SK-N-MC (cell line): ENCODE data around the gene DLX1.

Experiments
- DNase-seq: peaks from one replicate; pipeline ENCODE4 v3.0.0-alpha.2; 2011; ENCODE audit warnings: low read depth, low spot score
- H3K27ac ChIP-seq: fragments of 200-600 bp; sonication (generic); 2 replicates; pipeline ENCODE4 v1.5.1; 2016; ENCODE audit warnings: mixed run types
- H3K36me3 ChIP-seq: fragments of 200-600 bp; sonication (generic); 2 replicates; pipeline ENCODE4 v1.6.1; 2017; ENCODE audit warnings: antibody characterized with exemption, low read length, mixed read lengths; ENCODE audit not compliant: insufficient read depth
- H3K4me3 ChIP-seq: fragments of 200-600 bp; sonication (generic); 2 replicates; pipeline ENCODE4 v1.5.1; 2016
- H3K9ac ChIP-seq: fragments of 200-600 bp; sonication (generic); 2 replicates; pipeline ENCODE4 v1.8.0; 2017; ENCODE audit warnings: mixed run types, mixed read lengths; ENCODE audit not compliant: insufficient read length
- H3K9me3 ChIP-seq: fragments of 200-600 bp; sonication (generic); 2 replicates; pipeline ENCODE4 v1.6.1; 2017; ENCODE audit warnings: low read depth, mild to moderate bottlenecking, antibody characterized with exemption, low read length, moderate library complexity, mixed read lengths
- EZH2 ChIP-seq: fragments of 200-600 bp; sonication (generic); IDR thresholded peaks from one replicate; pipeline ENCODE4 v1.6.1; 2017; ENCODE audit warnings: antibody characterized with exemption
- FOXP2 ChIP-seq: optimal IDR thresholded peaks from 2 replicates; pipeline ENCODE3; 2011; ENCODE audit warnings: mild to moderate bottlenecking, moderate library complexity; ENCODE audit not compliant: insufficient read depth; ENCODE audit errors: extremely low read length, control extremely low read depth
- POLR2AphosphoS5 ChIP-seq: IDR thresholded peaks from 2 replicates; pipeline ENCODE4 v1.6.1; 2012; ENCODE audit warnings: mild to moderate bottlenecking, low read depth, low read length, borderline replicate concordance

The DLX1 gene

DNA sequence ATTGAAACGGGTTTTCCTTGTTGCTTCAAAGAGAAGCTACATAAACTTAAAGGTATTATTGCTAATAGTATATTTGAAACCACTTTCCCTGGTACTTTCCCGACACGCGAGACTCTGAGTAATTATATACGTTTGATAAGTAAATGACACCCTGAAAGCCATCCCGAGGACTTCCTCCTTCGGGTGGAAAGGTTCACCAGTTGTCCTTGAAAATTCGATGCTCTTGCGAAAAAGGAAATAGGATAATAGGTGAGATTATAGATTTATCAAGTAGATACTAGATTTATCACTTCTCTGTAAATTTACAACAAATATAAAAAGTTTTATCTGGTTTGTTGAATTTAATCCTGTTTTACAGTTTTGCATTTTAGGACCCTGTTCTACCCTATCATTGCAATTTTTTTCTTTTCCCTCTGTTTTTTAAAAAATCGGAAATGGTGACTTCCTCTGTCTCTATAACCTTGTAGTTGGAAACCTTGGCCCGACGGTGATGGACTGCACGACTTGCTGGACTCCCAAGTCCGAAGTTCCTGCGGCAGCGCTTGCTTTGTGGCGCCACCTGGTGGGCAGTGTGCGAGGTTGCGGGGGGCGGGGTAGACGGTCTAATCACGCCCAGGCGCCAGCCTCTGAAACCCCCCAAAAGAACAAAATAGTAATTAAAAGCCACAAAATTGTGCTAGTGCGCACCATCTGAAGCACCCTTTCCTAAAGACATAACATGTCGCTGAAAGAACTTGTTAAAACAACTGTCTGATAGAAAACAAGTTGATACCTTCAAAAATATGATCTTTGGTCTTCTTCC lies 18.4 kb downstream of the DLX1 start:
- Histone ChIP-seq H3K36me3 (no peaks in the 10 kb centered on the region), H3K27ac (peak overlapping the region; percentile 40; the same call in 1 of the 2 replicates), H3K4me3 (peak overlapping the region; percentile 80), H3K9ac (no peak overlapping the region), H3K9me3 (no peaks in the 10 kb centered on the region)
- TF ChIP-seq POLR2AphosphoS5 = no peak
- TF ChIP-seq FOXP2 = no peak
- TF ChIP-seq EZH2 = no peak
- DNase-seq = no peak

- H3K4me3 ChIP-seq = no peak overlapping the region
These were observed 20.3 kb downstream of the DLX1 start for GRCh38 chr2:172105471-172106107.

GRCh38 chr2:172106108-172106961 lies 21.0 kb downstream of the DLX1 start:
- no peak overlapping the region for H3K9ac ChIP-seq
- no peak overlapping the region for H3K4me3 ChIP-seq
- no peak overlapping the region for H3K27ac ChIP-seq

More at GRCh38 chr2:172105471-172106107, 20.3 kb downstream of the DLX1 start:
- H3K27ac ChIP-seq = no peak overlapping the region
- H3K9me3 ChIP-seq = no peaks in the 10 kb centered on the region
- no peak for DNase-seq
- H3K9ac ChIP-seq = no peak overlapping the region
- TF ChIP-seq FOXP2 (no peak), POLR2AphosphoS5 (no peak), EZH2 (no peak)
- H3K36me3 ChIP-seq = no peaks in the 10 kb centered on the region

DNA sequence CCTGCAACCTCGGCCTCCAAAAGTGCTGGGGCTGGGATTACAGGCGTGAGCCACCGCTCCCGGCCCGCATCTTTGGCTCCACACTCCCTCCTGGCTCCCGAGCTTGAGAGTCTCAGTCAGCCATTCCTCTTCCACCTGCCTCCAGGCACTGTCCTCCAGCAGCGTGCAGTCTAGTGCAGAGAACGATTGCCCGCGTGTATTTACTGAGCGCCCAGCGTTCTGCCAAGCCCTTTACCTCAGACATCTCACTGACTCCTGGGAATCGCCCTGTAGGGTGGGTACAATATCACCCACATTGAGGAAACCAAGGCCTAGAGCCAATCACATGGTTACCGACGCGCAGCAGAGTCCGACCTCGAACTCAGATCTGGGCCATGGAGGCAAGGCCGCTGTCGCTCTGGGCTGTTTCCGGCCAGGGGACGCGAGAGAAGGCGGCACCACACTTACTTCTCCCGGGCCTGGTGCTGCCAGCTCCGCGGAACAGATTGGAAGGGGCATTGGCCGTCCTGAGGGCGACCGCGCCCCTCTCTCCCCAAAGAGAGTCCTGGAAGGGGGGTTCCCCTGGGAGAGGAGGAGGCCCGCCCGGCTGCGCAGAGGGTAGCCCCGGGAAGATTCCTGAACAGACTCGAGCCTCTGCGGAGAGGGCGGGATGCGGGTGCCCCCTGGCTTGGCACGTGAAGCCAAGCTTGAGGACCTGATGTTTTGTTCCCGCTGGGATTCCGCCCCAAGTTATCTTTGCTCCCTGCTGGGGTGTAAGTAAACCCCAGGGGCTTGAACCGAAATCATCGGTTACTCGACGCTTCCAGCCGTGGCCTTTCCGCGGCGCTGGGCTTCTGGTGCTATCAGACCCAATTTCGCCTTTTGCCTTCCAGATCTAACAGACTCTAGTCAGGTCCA lies 22.6 kb downstream of the DLX1 start:
- Histone ChIP-seq H3K9me3 (no peaks in the 10 kb centered on the region), H3K27ac (no peak overlapping the region), H3K9ac (no peak overlapping the region), H3K36me3 (no peaks in the 10 kb centered on the region), H3K4me3 (no peak overlapping the region)
- DNase-seq = no peak
- TF ChIP-seq FOXP2 (no peak), EZH2 (no peak), POLR2AphosphoS5 (no peak)

More at GRCh38 chr2:172106108-172106961, 21.0 kb downstream of the DLX1 start:
- DNase-seq = no peak
- TF ChIP-seq FOXP2 (no peak), POLR2AphosphoS5 (no peak), EZH2 (no peak)
- H3K9me3 ChIP-seq = no peaks in the 10 kb centered on the region
- H3K36me3 ChIP-seq = no peaks in the 10 kb centered on the region

DNA sequence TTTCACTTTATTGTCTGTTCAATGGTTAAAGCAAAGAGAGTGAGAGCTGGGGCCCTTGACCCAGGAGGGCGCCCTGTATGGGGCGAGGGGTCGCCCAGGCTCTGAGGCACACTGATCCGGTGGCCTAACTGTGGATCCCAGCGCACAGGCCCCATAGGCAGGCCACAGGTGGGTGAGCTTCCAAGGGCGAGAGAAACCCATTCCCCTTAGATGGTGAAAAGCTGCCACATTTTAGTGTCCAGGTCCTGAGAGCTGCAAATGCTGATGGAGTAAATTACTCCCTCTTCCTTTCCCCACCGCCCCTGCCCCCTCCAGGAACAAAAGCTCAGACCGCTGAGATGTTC lies 23.3 kb downstream of the DLX1 start:
- Histone ChIP-seq H3K9ac (no peak overlapping the region), H3K27ac (no peak overlapping the region), H3K4me3 (no peak overlapping the region), H3K36me3 (no peaks in the 10 kb centered on the region), H3K9me3 (no peaks in the 10 kb centered on the region)
- no peak for DNase-seq
- no peak for TF ChIP-seq POLR2AphosphoS5
- TF ChIP-seq EZH2 = no peak

- no peak for DNase-seq
- Histone ChIP-seq H3K27ac (no peak overlapping the region), H3K9me3 (no peaks in the 10 kb centered on the region), H3K9ac (no peak overlapping the region), H3K4me3 (no peak overlapping the region), H3K36me3 (no peaks in the 10 kb centered on the region)
- TF ChIP-seq EZH2 = no peak
- no peak for TF ChIP-seq POLR2AphosphoS5
- TF ChIP-seq FOXP2 = no peak
These were observed 24.1 kb downstream of the DLX1 start for GRCh38 chr2:172109256-172109987.

- no peak overlapping the region for H3K4me3 ChIP-seq
- no peaks in the 10 kb centered on the region for H3K9me3 ChIP-seq
- H3K36me3 ChIP-seq = no peaks in the 10 kb centered on the region
- no peak overlapping the region for H3K27ac ChIP-seq
- H3K9ac ChIP-seq = no peak overlapping the region
- no peak for TF ChIP-seq FOXP2
- no peak for TF ChIP-seq EZH2
- no peak for TF ChIP-seq POLR2AphosphoS5
- no peak for DNase-seq
These were observed 24.9 kb downstream of the DLX1 start for GRCh38 chr2:172109988-172110811.
